HepG2 (cell line): ENCODE measurements around the gene ANKRD44. TPM values are rescaled to one million over a fixed set of nuclear protein-coding genes. Genes with fewer than 3 reads are reported as not detected.
"Not testable (repeated sequence)": the region's sequence is repeated elsewhere in the genome, so short reads cannot be mapped to it uniquely, and the experiment has no call there.

Experiments used
- ATAC-seq: fragments of 200-7000 bp; cut with Tn5 transposase; 3 replicates; pipeline ENCODE4 v1.9.1; 2020; ENCODE audit warnings: mild to moderate bottlenecking, moderate library complexity
- BruUV-seq: library from RNA; stranded (reverse); fragments of 400-500 nt; replicated peaks from 2 replicates; lab custom pipeline; 2021; lab: Mats Ljungman, UMichigan
- CTCF ChIA-PET: fragments of 300-600 bp; formaldehyde crosslinking; extraction: SDS; loops from one replicate; lab custom pipeline; 2021; ENCODE audit warnings: low total read pairs, inconsistent platforms, low intra/inter-chr PET ratio; lab: Yijun Ruan, JAX
- POLR2A ChIA-PET: fragments of 350-600 bp; sonication (Branson Sonifier 250); formaldehyde crosslinking; loops from one replicate; lab custom pipeline; 2020; ENCODE audit warnings: antibody characterized with exemption, inconsistent platforms; lab: Yijun Ruan, JAX
- DNase-seq: peaks from one replicate; pipeline ENCODE4 v3.0.0-alpha.2; 2015; ENCODE audit warnings: low spot score
- FAIRE-seq: peaks from 3 replicates; lab custom pipeline; 2011; peaks lifted over from hg19 to GRCh38; lab: Jason Lieb, UNC
- H2AFZ ChIP-seq: one replicate; pipeline ENCODE4 v1.6.1; 2011; ENCODE audit warnings: low read length, inconsistent platforms
- H3K27ac ChIP-seq: fragments of 300-600 bp; 3 replicates; pipeline ENCODE4 v1.8.0; 2011; ENCODE audit warnings: mixed run types, mild to moderate bottlenecking, mixed read lengths, low read length, inconsistent platforms; ENCODE audit not compliant: insufficient read depth; ENCODE audit errors: extremely low read length
- H3K27me3 ChIP-seq, 2 experiments: fragments of 200-600 bp in 1 of 2; 2 replicates in 1 of 2; 3 replicates in 1 of 2; pipeline versions ENCODE4 v1.6.0 to v1.8.0; 2011; ENCODE audit warnings: low read length in 2 of 2, mild to moderate bottlenecking in 2 of 2, moderate library complexity in 2 of 2, inconsistent platforms in 1 of 2; ENCODE audit not compliant: insufficient read depth in 2 of 2, control insufficient read depth in 1 of 2
- H3K36me3 ChIP-seq, 2 experiments: fragments of 200-600 bp in 1 of 2; replicated peaks in 1 of 2; 2 replicates in 1 of 2; 3 replicates in 1 of 2; pipeline versions ENCODE4 v1.5.1 to v1.8.0; 2011; ENCODE audit warnings: low read length in 2 of 2, inconsistent platforms in 1 of 2; ENCODE audit not compliant: insufficient read depth in 2 of 2, control insufficient read depth in 1 of 2
- H3K4me1 ChIP-seq: 2 replicates; pipeline ENCODE4 v1.5.1; 2012; ENCODE audit warnings: low read length, inconsistent platforms; ENCODE audit not compliant: insufficient read depth
- H3K4me2 ChIP-seq: 2 replicates; pipeline ENCODE4 v1.6.0; 2011; ENCODE audit warnings: low read depth, low read length, inconsistent platforms
- H3K4me3 ChIP-seq, 3 experiments: fragments of 200-600 bp in 1 of 3; sonication (generic), shearing (Covaris generic) in 1 of 3; replicated peaks in 1 of 3; 2 replicates each; pipeline ENCODE4 v1.5.1; 2011 to 2016; ENCODE audit warnings: low read length in 3 of 3, inconsistent platforms in 2 of 3, low read depth in 2 of 3, mild to moderate bottlenecking in 2 of 3, control low read depth in 1 of 3, mixed read lengths in 1 of 3; ENCODE audit not compliant: insufficient read depth in 1 of 3
- H3K79me2 ChIP-seq: one replicate; pipeline ENCODE4 v1.6.1; 2011; ENCODE audit warnings: low read length, inconsistent platforms; ENCODE audit not compliant: insufficient read depth
- H3K9ac ChIP-seq: 2 replicates; pipeline ENCODE4 v1.6.0; 2011; ENCODE audit warnings: mild to moderate bottlenecking, low read depth, low read length, inconsistent platforms; ENCODE audit not compliant: insufficient read depth
- H3K9me3 ChIP-seq: 2 replicates; pipeline ENCODE4 v1.5.1; 2012; ENCODE audit warnings: mild to moderate bottlenecking, low read length
- H4K20me1 ChIP-seq: 2 replicates; pipeline ENCODE4 v1.6.0; 2011; ENCODE audit warnings: inconsistent platforms, mild to moderate bottlenecking, low read length, moderate library complexity; ENCODE audit not compliant: insufficient read depth
- ATF7 ChIP-seq, 2 experiments: fragments of 450-650 bp in 1 of 2; sonication (generic) in 1 of 2; formaldehyde crosslinking in 1 of 2; IDR thresholded peaks; 2 replicates each; pipeline versions ENCODE4 v1.4.0 to v1.6.1; 2016 to 2020; ENCODE audit warnings: antibody characterized with exemption in 1 of 2, mild to moderate bottlenecking in 1 of 2, missing genetic modification reagents in 1 of 2
- GATAD2A ChIP-seq: IDR thresholded peaks from 2 replicates; pipeline ENCODE4 v1.6.1; 2016
- KDM2A ChIP-seq: sonication (generic); formaldehyde crosslinking; IDR thresholded peaks from 2 replicates; pipeline ENCODE4 v1.4.0; 2020; ENCODE audit warnings: low read depth, missing genetic modification reagents, borderline replicate concordance
- ZKSCAN8 ChIP-seq: IDR thresholded peaks from 2 replicates; pipeline ENCODE4 v1.6.1; 2016; ENCODE audit warnings: borderline replicate concordance, missing genetic modification reagents, missing compliant biosample characterization
- ZNF563 ChIP-seq: sonication (generic); formaldehyde crosslinking; IDR thresholded peaks from 2 replicates; pipeline ENCODE4 v1.8.0; 2022; ENCODE audit warnings: mild to moderate bottlenecking, moderate library complexity, missing genetic modification reagents
- WGBS: methylation state at CpG from one replicate; pipeline ENCODE4 v1.1.6; 2017; ENCODE audit warnings: low lambda C conversion rate; 5-methylcytosine and 5-hydroxymethylcytosine counted together
- in situ Hi-C: cut with HindIII; loops from 2 replicates; pipeline ENCODE4 v1.10.0; 2017; ENCODE audit warnings: low pct_unique_long_range_greater_than_20kb; ENCODE audit not compliant: extremely low pct_ligation_motif_present
- intact Hi-C: fragments of 100-400 bp; cut with micrococcal nuclease; formaldehyde crosslinking; loops from one replicate; pipeline ENCODE4 v1.10.0; 2022; ENCODE audit not compliant: unreplicated experiment
- polyA plus RNA-seq, 8 experiments: library from polyadenylated mRNA; depleted of rRNA in 3 of 8; stranded (reverse) in 7 of 8; unstranded in 1 of 8; fragments of >200 nt; fragmentation: Illumina TruSeq in 4 of 8; extraction: Trizol in 4 of 8; gene quantifications; 2 replicates each; pipeline versions ENCODE4 v1.2.1 to v1.2.3, GENCODE V29; 2011 to 2016; ENCODE audit warnings: low read depth in 4 of 8, missing spikeins in 1 of 8, mixed read lengths in 1 of 8; ENCODE audit not compliant: insufficient read depth in 1 of 8
- total RNA-seq, 5 experiments: library from RNA; depleted of rRNA; stranded (reverse); fragments of >200 nt; fragmentation: Illumina TruSeq; extraction: Trizol; gene quantifications; 2 replicates each; pipeline ENCODE4 v1.2.3, GENCODE V29; 2016; ENCODE audit warnings: low read depth in 1 of 5
- TF ChIP-seq, protein P1 (sequence below): sonication (generic); formaldehyde crosslinking; IDR thresholded peaks from 2 replicates; pipeline ENCODE4 v1.5.0; 2020; ENCODE audit warnings: missing genetic modification reagents

The ANKRD44 gene
- total and polyA plus RNA-seq, 2 of the 13 experiments (the other 11 are each of a cell fraction or from before 2014, with no cell fraction given) = 0.04 to 0.11 TPM

DNA sequence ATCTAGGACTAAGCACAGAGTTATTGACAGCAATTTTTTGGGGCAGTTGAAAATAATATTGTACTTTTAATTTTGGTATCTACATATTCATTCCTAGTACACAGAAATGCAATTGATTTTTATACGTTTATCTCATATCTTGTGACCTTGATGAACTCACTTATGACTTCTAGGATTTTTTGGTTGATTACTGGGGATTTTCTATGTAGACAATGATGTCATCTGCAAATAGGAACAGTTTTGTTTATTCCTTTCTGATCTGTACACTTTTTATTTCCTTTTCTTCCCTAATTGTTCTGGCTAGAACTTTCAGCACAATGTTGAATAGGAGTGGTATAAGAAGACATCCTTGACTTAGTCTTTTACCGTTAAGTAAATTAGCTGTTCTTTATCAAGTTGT lies 240.6 kb downstream of the ANKRD44 start:
- no peak overlapping the region for H2AFZ ChIP-seq
- H4K20me1 ChIP-seq = no peaks in the 10 kb centered on the region
- ATAC-seq = no peak
- H3K4me3 ChIP-seq = no peak overlapping the region
- H3K36me3 ChIP-seq = no peaks in the 10 kb centered on the region
- TF ChIP-seq, protein P1, sequence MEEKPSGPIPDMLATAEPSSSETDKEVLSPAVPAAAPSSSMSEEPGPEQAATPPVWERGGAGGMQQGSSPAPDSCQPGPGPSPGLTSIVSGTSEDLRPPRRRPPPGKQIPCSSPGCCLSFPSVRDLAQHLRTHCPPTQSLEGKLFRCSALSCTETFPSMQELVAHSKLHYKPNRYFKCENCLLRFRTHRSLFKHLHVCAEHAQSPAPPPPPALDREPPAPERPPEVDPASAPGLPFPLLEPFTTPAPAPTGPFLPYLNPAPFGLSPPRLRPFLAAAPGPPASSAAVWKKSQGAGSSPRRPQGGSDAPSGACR (CRISPR knock-in tag) = no peak
- TF ChIP-seq ATF7 (IDR thresholded peaks at IDR 0.05) (peak; percentile 89), ATF7 (CRISPR knock-in tag; IDR thresholded peaks at IDR 0.05) (no peak), KDM2A (no peak), ZNF563 (CRISPR knock-in tag) (no peak), ZKSCAN8 (CRISPR knock-in tag) (no peak), GATAD2A (CRISPR knock-in tag) (no peak)
- intact Hi-C loops (no loop called here), in situ Hi-C loops (no loop called here)
- CTCF ChIA-PET = no interaction called here
- POLR2A ChIA-PET = no interaction called here
- no peaks in the 10 kb centered on the region for H3K9me3 ChIP-seq
- H3K4me2 ChIP-seq = no peak overlapping the region
- H3K27me3 ChIP-seq = no peaks in the 10 kb centered on the region
- 35% methylated on average over 2 of the region's 2 CpGs for WGBS
- BruUV-seq = no TSS peak
- no peaks in the 10 kb centered on the region for H3K79me2 ChIP-seq
- no peak overlapping the region for H3K27ac ChIP-seq
- H3K9ac ChIP-seq = no peak overlapping the region
- DNase-seq = no peak
- FAIRE-seq = peak; percentile 46
- no peaks in the 10 kb centered on the region for H3K4me1 ChIP-seq

DNA sequence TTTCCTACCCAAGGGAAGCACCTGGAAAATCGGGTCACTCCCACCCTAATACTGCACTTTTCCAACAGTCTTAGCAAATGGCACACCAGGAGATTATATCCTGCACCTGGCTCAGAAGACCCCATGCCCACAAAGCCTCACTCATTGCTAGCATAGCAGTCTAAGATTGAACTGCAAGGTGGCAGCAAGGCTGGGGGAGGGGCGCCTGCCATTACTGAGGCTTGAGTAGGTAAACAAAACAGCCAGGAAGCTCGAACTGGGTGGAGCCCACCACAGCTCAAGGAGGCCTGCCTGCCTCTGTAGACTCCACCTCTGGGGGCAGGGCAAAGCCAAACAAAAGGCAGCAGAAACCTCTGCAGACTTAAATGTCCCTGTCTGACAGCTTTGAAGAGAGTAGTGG lies 248.0 kb downstream of the ANKRD44 start:
- H2AFZ ChIP-seq, DNase-seq, FAIRE-seq, in situ Hi-C loops, H4K20me1 ChIP-seq, H3K4me1 ChIP-seq, H3K27me3 ChIP-seq, H3K9me3 ChIP-seq, intact Hi-C loops, H3K9ac ChIP-seq, H3K4me2 ChIP-seq, H3K4me3 ChIP-seq, BruUV-seq, H3K79me2 ChIP-seq, CTCF ChIA-PET, H3K27ac ChIP-seq, ATAC-seq, POLR2A ChIA-PET, H3K36me3 ChIP-seq: not testable (repeated sequence)
- 0% methylated on average over 3 of the region's 3 CpGs for WGBS
